ENCODE data around the gene C1QTNF5.

Gene C1QTNF5

GRCh38 chr11:119306373-119306890 lies 34.3 kb downstream of the C1QTNF5 start:
- no peak overlapping the region for H3K4me3 ChIP-seq (ENCODE audit: low read depth, low read length)
- no peak for TF ChIP-seq ZNF692 (tag by site-specific recombination; IDR thresholded peaks at IDR 0.05)
- no peak for TF ChIP-seq ZNF266 (tag by site-specific recombination; IDR thresholded peaks at IDR 0.05; ENCODE audit: low read depth)
- no peak for TF ChIP-seq ZNF169 (tag by site-specific recombination; IDR thresholded peaks at IDR 0.05)
- no peak for TF ChIP-seq ZNF548 (tag by site-specific recombination; IDR thresholded peaks at IDR 0.05)
- no peak for TF ChIP-seq ZNF629 (tag by site-specific recombination; IDR thresholded peaks at IDR 0.05)
- TF ChIP-seq ZNF2 (tag by site-specific recombination; IDR thresholded peaks at IDR 0.05) = no peak
- peak; percentile 89 for TF ChIP-seq ZBTB17 (tag by site-specific recombination; IDR thresholded peaks at IDR 0.05)
- TF ChIP-seq ZNF202 (tag by site-specific recombination; IDR thresholded peaks at IDR 0.05; ENCODE audit: borderline replicate concordance) = no peak
- H3K27ac ChIP-seq (ENCODE audit: extremely low read depth, low read depth, low read length) = no peak overlapping the region
- H3K9me3 ChIP-seq (ENCODE audit: control insufficient read depth, insufficient read depth, low read depth, low read length) = no peaks in the 10 kb centered on the region
- POLR2A ChIA-PET = interaction anchor here (1.3 to 4.8 kb wide), 3 partner anchors 11 to 31 kb away, joined by 3 to 35 read pairs (median 4); partner anchors contain the start of genes MCAM and RNF26
- peaks cover 0 to 65% of the 10 kb centered on the region in 2 experiments; a peak in 2 of 3 replicates for H3K36me3 ChIP-seq (ENCODE audit: control insufficient read depth in 2 of 2, insufficient read depth in 1 of 2, low read length in 2 of 2)
- H3K4me1 ChIP-seq (ENCODE audit: control insufficient read depth, insufficient read depth, low read length) = no peaks in the 10 kb centered on the region
- CTCF ChIA-PET = interaction anchor here (1.0 to 4.4 kb wide), 5 partner anchors 12 to 168 kb away, joined by 3 to 20 read pairs (median 6); no protein-coding TSS in a partner anchor

DNA sequence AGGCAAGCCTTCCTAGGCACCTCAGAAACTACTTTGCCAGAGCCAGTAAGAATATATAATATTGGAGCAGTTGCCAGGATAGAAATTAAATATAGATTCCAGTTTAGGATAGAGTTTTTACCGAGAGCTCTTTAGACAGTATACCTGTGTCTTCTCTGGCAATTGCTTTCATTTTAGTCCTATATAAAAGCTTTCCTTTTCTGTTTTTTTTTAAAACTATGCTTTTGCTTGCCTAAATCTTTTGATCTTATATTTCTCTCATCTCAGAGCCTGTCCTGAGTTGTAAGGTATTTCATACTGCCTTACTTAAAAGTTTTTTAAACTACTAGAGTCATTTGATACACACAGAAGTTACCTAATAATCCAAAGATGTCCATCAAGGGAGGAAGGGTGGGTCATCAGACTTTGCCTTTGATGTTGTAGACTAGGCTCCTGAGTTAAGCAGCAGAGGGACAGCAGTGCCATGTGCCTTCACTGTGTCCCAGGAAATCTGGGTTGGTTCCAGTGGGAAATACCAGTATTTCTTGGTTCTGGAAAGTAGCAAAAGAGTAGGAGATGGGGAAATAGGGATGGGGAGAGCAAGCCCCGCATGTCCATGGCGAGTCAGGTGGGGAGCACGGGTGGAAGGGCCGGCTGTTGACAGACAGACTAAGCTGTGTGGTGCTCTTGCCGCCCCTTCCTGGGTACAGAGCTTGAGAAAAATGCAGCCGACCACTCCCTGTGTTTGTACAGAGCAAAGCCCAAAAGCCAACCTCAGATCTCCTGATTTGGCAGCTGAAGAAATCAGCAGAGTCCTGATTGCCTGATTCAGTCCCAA lies 34.9 kb downstream of the C1QTNF5 start:
- no peak overlapping the region for H3K27ac ChIP-seq (ENCODE audit: extremely low read depth, low read depth, low read length)
- POLR2A ChIA-PET = interaction anchor here (1.3 to 4.8 kb wide), 3 partner anchors 11 to 32 kb away, joined by 3 to 35 read pairs (median 4); partner anchors contain the start of genes MCAM and RNF26
- no peak overlapping the region for H3K4me3 ChIP-seq (ENCODE audit: low read depth, low read length)
- TF ChIP-seq ZNF660 (tag by site-specific recombination; IDR thresholded peaks at IDR 0.05) = peak; percentile 51; the same call in 1 of the 2 replicates
- no peak for TF ChIP-seq KLF10 (tag by site-specific recombination; IDR thresholded peaks at IDR 0.05)
- peaks cover 0 to 65% of the 10 kb centered on the region in 2 experiments; a peak in 2 of 3 replicates for H3K36me3 ChIP-seq (ENCODE audit: control insufficient read depth in 2 of 2, insufficient read depth in 1 of 2, low read length in 2 of 2)
- no peaks in the 10 kb centered on the region for H3K9me3 ChIP-seq (ENCODE audit: control insufficient read depth, insufficient read depth, low read depth, low read length)
- H3K4me1 ChIP-seq (ENCODE audit: control insufficient read depth, insufficient read depth, low read length) = no peaks in the 10 kb centered on the region
- CTCF ChIA-PET = interaction anchor here (0.8 to 4.4 kb wide), 5 partner anchors 18 to 169 kb away, joined by 3 to 20 read pairs (median 3); partner anchors contain the start of gene CBL

GRCh38 chr11:119303227-119303718 lies 37.4 kb downstream of the C1QTNF5 start:
- H3K4me3 ChIP-seq (ENCODE audit: low read depth, low read length) = no peak overlapping the region
- peaks cover 0 to 66% of the 10 kb centered on the region in 2 experiments; a peak in 2 of 3 replicates for H3K36me3 ChIP-seq (ENCODE audit: control insufficient read depth in 2 of 2, insufficient read depth in 1 of 2, low read length in 2 of 2)
- H3K4me1 ChIP-seq (ENCODE audit: control insufficient read depth, insufficient read depth, low read length) = no peaks in the 10 kb centered on the region
- TF ChIP-seq ZNF837 (tag by site-specific recombination; IDR thresholded peaks at IDR 0.05) (no peak), KLF16 (tag by site-specific recombination; IDR thresholded peaks at IDR 0.05) (no peak), SP7 (tag by site-specific recombination; IDR thresholded peaks at IDR 0.05) (no peak), ZNF341 (tag by site-specific recombination; IDR thresholded peaks at IDR 0.05; ENCODE audit: low read depth) (no peak), REPIN1 (tag by site-specific recombination; IDR thresholded peaks at IDR 0.05; ENCODE audit: low read depth) (no peak), ZNF501 (tag by site-specific recombination; IDR thresholded peaks at IDR 0.05) (no peak), ZNF239 (tag by site-specific recombination; IDR thresholded peaks at IDR 0.05) (no peak), ZNF514 (tag by site-specific recombination; IDR thresholded peaks at IDR 0.05) (no peak), ZNF202 (tag by site-specific recombination; IDR thresholded peaks at IDR 0.05; ENCODE audit: borderline replicate concordance) (no peak), ZNF704 (tag by site-specific recombination; IDR thresholded peaks at IDR 0.05) (no peak), ZNF558 (tag by site-specific recombination; IDR thresholded peaks at IDR 0.05) (no peak), ZNF266 (tag by site-specific recombination; IDR thresholded peaks at IDR 0.05; ENCODE audit: low read depth) (no peak), ZNF221 (tag by site-specific recombination; IDR thresholded peaks at IDR 0.05; ENCODE audit: borderline replicate concordance) (no peak), ZNF664 (tag by site-specific recombination; IDR thresholded peaks at IDR 0.05) (no peak), ZNF561 (tag by site-specific recombination; IDR thresholded peaks at IDR 0.05; ENCODE audit: borderline replicate concordance) (no peak)
- TF ChIP-seq, protein P1, sequence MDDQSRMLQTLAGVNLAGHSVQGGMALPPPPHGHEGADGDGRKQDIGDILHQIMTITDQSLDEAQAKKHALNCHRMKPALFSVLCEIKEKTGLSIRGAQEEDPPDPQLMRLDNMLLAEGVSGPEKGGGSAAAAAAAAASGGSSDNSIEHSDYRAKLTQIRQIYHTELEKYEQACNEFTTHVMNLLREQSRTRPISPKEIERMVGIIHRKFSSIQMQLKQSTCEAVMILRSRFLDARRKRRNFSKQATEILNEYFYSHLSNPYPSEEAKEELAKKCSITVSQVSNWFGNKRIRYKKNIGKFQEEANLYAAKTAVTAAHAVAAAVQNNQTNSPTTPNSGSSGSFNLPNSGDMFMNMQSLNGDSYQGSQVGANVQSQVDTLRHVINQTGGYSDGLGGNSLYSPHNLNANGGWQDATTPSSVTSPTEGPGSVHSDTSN (CRISPR knock-in tag; IDR thresholded peaks at IDR 0.05) = no peak
- no peaks in the 10 kb centered on the region for H3K9me3 ChIP-seq (ENCODE audit: control insufficient read depth, insufficient read depth, low read depth, low read length)
- ChIA-PET POLR2A (no interaction called here), CTCF (interaction anchor here (1.2 kb wide), 1 partner anchor 20 kb away, joined by 3 read pairs; no protein-coding TSS in a partner anchor)
- no peak overlapping the region for H3K27ac ChIP-seq (ENCODE audit: extremely low read depth, low read depth, low read length)
